GM12872 (cell line): ENCODE data around the gene IGBP1.

Experiments
- CTCF ChIP-seq: IDR thresholded peaks from 3 replicates; pipeline ENCODE4 v1.5.1; 2011; ENCODE audit warnings: low read depth, mild to moderate bottlenecking, low read length, moderate library complexity; ENCODE audit not compliant: insufficient read depth

The IGBP1 gene

GRCh38 chrX:70172221-70172620, 39.0 kb downstream of the IGBP1 start:
- no peak for TF ChIP-seq CTCF

GRCh38 chrX:70172964-70173363, 39.7 kb downstream of the IGBP1 start:
- TF ChIP-seq CTCF, result no peak

GRCh38 chrX:70174754-70175153, 41.5 kb downstream of the IGBP1 start:
- TF ChIP-seq CTCF, result no peak

GRCh38 chrX:70175338-70175737, 42.1 kb downstream of the IGBP1 start:
- no peak for TF ChIP-seq CTCF

GRCh38 chrX:70176938-70177533, 43.8 kb downstream of the IGBP1 start, which contains the start of gene DGAT2L6:
Gene DGAT2L6 (plus strand): TSS chrX:70177483. CDS start chrX:70177583, 100 bp downstream.
- no peak for TF ChIP-seq CTCF

GRCh38 chrX:70183091-70183490, 49.8 kb downstream of the IGBP1 start:
- no peak for TF ChIP-seq CTCF

GRCh38 chrX:70190225-70190624, 57.0 kb downstream of the IGBP1 start:
- TF ChIP-seq CTCF, result no peak
